NCI-H446 (cell line): ENCODE data around the gene CYSLTR2.

Source experiments
- DNase-seq, 2 experiments: peaks; one replicate each; lab custom pipeline; 2025; lab: John Stamatoyannopoulos, UW

Gene CYSLTR2

GRCh38 chr13:48739386-48739964, 85.7 kb downstream of the CYSLTR2 start:
- DNase-seq, result no peak

GRCh38 chr13:48741377-48741776, 87.6 kb downstream of the CYSLTR2 start:
- DNase-seq, result no peak

GRCh38 chr13:48746821-48747220, 93.1 kb downstream of the CYSLTR2 start:
- DNase-seq, result no peak

GRCh38 chr13:48748681-48749080, 95.0 kb downstream of the CYSLTR2 start:
- no peak for DNase-seq

- DNase-seq, result no peak
Measured at GRCh38 chr13:48749144-48749543, 95.4 kb downstream of the CYSLTR2 start.

- no peak for DNase-seq
Measured at GRCh38 chr13:48749699-48750473, 96.2 kb downstream of the CYSLTR2 start.

GRCh38 chr13:48750588-48751383, 97.1 kb downstream of the CYSLTR2 start:
- DNase-seq, result no peak

GRCh38 chr13:48760626-48761025, 106.9 kb downstream of the CYSLTR2 start:
- no peak for DNase-seq
